Measurements from ENCODE around the gene ATG16L1. TPM values are rescaled to one million over a fixed set of nuclear protein-coding genes. Genes with fewer than 3 reads are reported as not detected.

The ATG16L1 gene
- polyA plus RNA-seq, 1 donor from 2014 or later, result 67.6 TPM

GRCh38 chr2:233255151-233255550, 3.7 kb downstream of the ATG16L1 start:
- Histone ChIP-seq H3K79me2 (replicated peaks; ENCODE audit: insufficient read depth, low read length) (peaks cover 6% of the 10 kb centered on the region), H3K27ac (ENCODE audit: low read length) (no peak overlapping the region), H3K9me3 (ENCODE audit: low read length) (no peaks in the 10 kb centered on the region), H3K4me3 (ENCODE audit: low read length) (no peak overlapping the region), H3K4me2 (ENCODE audit: low read length) (no peak overlapping the region), H3K9me2 (ENCODE audit: insufficient read depth, low read length) (no peaks in the 10 kb centered on the region), H3K9ac (ENCODE audit: low read length) (no peak overlapping the region), H2AFZ (ENCODE audit: low read depth, low read length) (no peak overlapping the region), H3K36me3 (ENCODE audit: insufficient read depth, low read length) (no peaks in the 10 kb centered on the region), H3F3A (ENCODE audit: insufficient read depth, low read length, poor library complexity, severe bottlenecking) (no peaks in the 10 kb centered on the region), H3K27me3 (ENCODE audit: insufficient read depth, low read depth, low read length) (no peaks in the 10 kb centered on the region), H4K20me1 (ENCODE audit: insufficient read depth) (no peaks in the 10 kb centered on the region)
- TF ChIP-seq EZH2 (IDR thresholded peaks at IDR 0.05; ENCODE audit: borderline replicate concordance, insufficient read depth, low read length, poor library complexity, severe bottlenecking), result no peak
- TF ChIP-seq MXI1 (conservative IDR thresholded peaks at IDR 0.05; ENCODE audit: poor library complexity, severe bottlenecking), result no peak
- TF ChIP-seq SMC3 (conservative IDR thresholded peaks at IDR 0.05; ENCODE audit: poor library complexity), result no peak
- TF ChIP-seq CTCF (IDR thresholded peaks at IDR 0.05; ENCODE audit: poor library complexity, severe bottlenecking), result no peak

- no peaks in the 10 kb centered on the region for H4K20me1 ChIP-seq (ENCODE audit: insufficient read depth)
- no peak overlapping the region for H2AFZ ChIP-seq (ENCODE audit: low read depth, low read length)
- peaks cover 6% of the 10 kb centered on the region for H3K79me2 ChIP-seq (replicated peaks; ENCODE audit: insufficient read depth, low read length)
- H3F3A ChIP-seq (ENCODE audit: insufficient read depth, low read length, poor library complexity, severe bottlenecking), result no peaks in the 10 kb centered on the region
- H3K36me3 ChIP-seq (ENCODE audit: insufficient read depth, low read length), result no peaks in the 10 kb centered on the region
- TF ChIP-seq RAD21 (conservative IDR thresholded peaks at IDR 0.05) (no peak), SMC3 (conservative IDR thresholded peaks at IDR 0.05; ENCODE audit: poor library complexity) (no peak), EP300 (conservative IDR thresholded peaks at IDR 0.05; ENCODE audit: poor library complexity, severe bottlenecking) (no peak), REST (IDR thresholded peaks at IDR 0.05; ENCODE audit: borderline replicate concordance) (no peak), EZH2 (IDR thresholded peaks at IDR 0.05; ENCODE audit: borderline replicate concordance, insufficient read depth, low read length, poor library complexity, severe bottlenecking) (no peak)
- H3K27me3 ChIP-seq (ENCODE audit: insufficient read depth, low read depth, low read length), result no peaks in the 10 kb centered on the region
- no peak overlapping the region for H3K27ac ChIP-seq (ENCODE audit: low read length)
- H3K9me2 ChIP-seq (ENCODE audit: insufficient read depth, low read length), result no peaks in the 10 kb centered on the region
- no peak overlapping the region for H3K4me3 ChIP-seq (ENCODE audit: low read length)
- H3K9me3 ChIP-seq (ENCODE audit: low read length), result no peaks in the 10 kb centered on the region
- H3K4me2 ChIP-seq (ENCODE audit: low read length), result no peak overlapping the region
- no peak overlapping the region for H3K9ac ChIP-seq (ENCODE audit: low read length)
These were observed 4.6 kb downstream of the ATG16L1 start for GRCh38 chr2:233256048-233256447.

GRCh38 chr2:233258211-233258610, 6.7 kb downstream of the ATG16L1 start:
- no peak overlapping the region for H3K4me3 ChIP-seq (ENCODE audit: low read length)
- H3K9ac ChIP-seq (ENCODE audit: low read length), result no peak overlapping the region
- no peaks in the 10 kb centered on the region for H4K20me1 ChIP-seq (ENCODE audit: insufficient read depth)
- TF ChIP-seq REST (IDR thresholded peaks at IDR 0.05; ENCODE audit: borderline replicate concordance) (no peak), CTCF (IDR thresholded peaks at IDR 0.05; ENCODE audit: poor library complexity, severe bottlenecking) (no peak), EZH2 (IDR thresholded peaks at IDR 0.05; ENCODE audit: borderline replicate concordance, insufficient read depth, low read length, poor library complexity, severe bottlenecking) (no peak), SMC3 (conservative IDR thresholded peaks at IDR 0.05; ENCODE audit: poor library complexity) (no peak), MXI1 (conservative IDR thresholded peaks at IDR 0.05; ENCODE audit: poor library complexity, severe bottlenecking) (no peak), RAD21 (conservative IDR thresholded peaks at IDR 0.05) (no peak), POLR2AphosphoS5 (IDR thresholded peaks at IDR 0.05) (no peak), TAF1 (IDR thresholded peaks at IDR 0.05; ENCODE audit: low read depth) (no peak), EP300 (conservative IDR thresholded peaks at IDR 0.05; ENCODE audit: poor library complexity, severe bottlenecking) (no peak)
- H3K27me3 ChIP-seq (ENCODE audit: insufficient read depth, low read depth, low read length), result no peaks in the 10 kb centered on the region
- no peaks in the 10 kb centered on the region for H3F3A ChIP-seq (ENCODE audit: insufficient read depth, low read length, poor library complexity, severe bottlenecking)
- H3K79me2 ChIP-seq (replicated peaks; ENCODE audit: insufficient read depth, low read length), result no peaks in the 10 kb centered on the region
- no peak overlapping the region for H3K27ac ChIP-seq (ENCODE audit: low read length)
- no peak overlapping the region for H3K4me2 ChIP-seq (ENCODE audit: low read length)
- no peaks in the 10 kb centered on the region for H3K9me3 ChIP-seq (ENCODE audit: low read length)
- no peak overlapping the region for H2AFZ ChIP-seq (ENCODE audit: low read depth, low read length)
- no peaks in the 10 kb centered on the region for H3K9me2 ChIP-seq (ENCODE audit: insufficient read depth, low read length)
- H3K36me3 ChIP-seq (ENCODE audit: insufficient read depth, low read length), result no peaks in the 10 kb centered on the region
